ENCODE results near the gene HEBP2. TPM values are rescaled to one million over a fixed set of nuclear protein-coding genes. Genes with fewer than 3 reads are reported as not detected.

The HEBP2 gene
- total and polyA plus RNA-seq, 2 donors (not counting 3 experiments of a cell fraction or from before 2014, with no cell fraction given): 22.5 to 75.3 TPM

DNA sequence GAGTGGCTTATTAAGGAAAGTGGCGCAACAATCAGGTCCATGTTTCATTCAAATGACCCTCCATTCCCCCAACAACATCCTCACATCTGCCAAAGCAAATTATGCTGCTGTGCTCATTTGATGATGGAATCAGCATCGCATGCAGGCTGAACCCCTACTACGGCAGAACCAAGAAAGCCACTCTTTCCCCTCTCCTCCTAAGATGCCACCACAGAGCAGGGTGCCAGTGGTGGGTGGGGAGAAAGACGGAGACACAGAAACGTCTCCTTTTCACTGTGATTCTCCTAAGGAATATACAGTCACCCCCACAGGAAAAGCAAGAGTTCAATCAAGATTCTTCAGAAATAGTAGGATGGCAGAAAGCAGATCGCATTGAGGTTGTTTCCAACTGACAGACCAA, 17.1 kb downstream of the HEBP2 start:
- Histone ChIP-seq H3K4me2 (ENCODE audit: insufficient read depth, low read length) (no peak overlapping the region), H3K36me3 (ENCODE audit: control insufficient read depth in 2 of 2, extremely low read depth in 1 of 2, insufficient read depth in 2 of 2, low read length in 2 of 2) (peaks cover 5 to 7% of the 10 kb centered on the region in 2 experiments), H4K20me1 (replicated peaks; ENCODE audit: control insufficient read depth, extremely low read depth, insufficient read depth, low read length) (no peaks in the 10 kb centered on the region), H2AFZ (ENCODE audit: low read depth, low read length) (no peak overlapping the region), H3K9me3 (replicated peaks; ENCODE audit: control insufficient read depth, insufficient read depth, low read length) (no peaks in the 10 kb centered on the region), H3K9ac (replicated peaks; ENCODE audit: extremely low read depth, insufficient read depth, low read length) (no peak overlapping the region), H3K27ac (ENCODE audit: insufficient read depth, low read depth, low read length) (no peak overlapping the region), H3K9me1 (replicated peaks; ENCODE audit: control insufficient read depth, extremely low read depth, insufficient read depth, low read length) (no peaks in the 10 kb centered on the region), H3K79me2 (ENCODE audit: control insufficient read depth, insufficient read depth, low read length) (no peaks in the 10 kb centered on the region), H3K4me3 (replicated peaks in 1 of 3; ENCODE audit: insufficient read depth in 1 of 3, low read depth in 1 of 3, low read length in 3 of 3) (no peak overlapping the region), H3K27me3 (ENCODE audit: control insufficient read depth in 2 of 2, insufficient read depth in 2 of 2, low read length in 2 of 2) (no peaks in the 10 kb centered on the region), H3K4me1 (ENCODE audit: control insufficient read depth, extremely low read depth, insufficient read depth, low read length) (peaks cover 12% of the 10 kb centered on the region)
- POLR2A ChIA-PET: no interaction called here
- intact Hi-C loops (cut with micrococcal nuclease) (loop anchor here (10.0 kb wide), 1 partner anchor 274 kb away; no protein-coding TSS in a partner anchor), dilution Hi-C loops (cut with MboI; ENCODE audit: extremely low pct_ligation_motif_present, low sequenced_read_pairs) (no loop called here)
- TF ChIP-seq GATA2 (IDR thresholded peaks at IDR 0.05; ENCODE audit: insufficient read depth, insufficient read length, low read depth, low read length) (no peak), POLR2A (IDR thresholded peaks at IDR 0.05; ENCODE audit: low read depth, low read length) (no peak), JUN (IDR thresholded peaks at IDR 0.05; ENCODE audit: borderline replicate concordance, insufficient read depth, insufficient read length, low read depth) (no peak), EZH2 (IDR thresholded peaks at IDR 0.05; ENCODE audit: borderline replicate concordance, low read depth, low read length, severe bottlenecking) (no peak), POLR2AphosphoS5 (IDR thresholded peaks at IDR 0.05; ENCODE audit: insufficient read depth, low read depth, low read length) (no peak), FOS (IDR thresholded peaks at IDR 0.05; ENCODE audit: borderline replicate concordance, insufficient read depth, low read length) (no peak), MYC (IDR thresholded peaks at IDR 0.05; ENCODE audit: low read depth, low read length) (no peak)
- TF ChIP-seq, protein P1, sequence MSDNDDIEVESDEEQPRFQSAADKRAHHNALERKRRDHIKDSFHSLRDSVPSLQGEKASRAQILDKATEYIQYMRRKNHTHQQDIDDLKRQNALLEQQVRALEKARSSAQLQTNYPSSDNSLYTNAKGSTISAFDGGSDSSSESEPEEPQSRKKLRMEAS (IDR thresholded peaks at IDR 0.05; ENCODE audit: insufficient read depth, insufficient read length): no peak
- TF ChIP-seq, protein P2, sequence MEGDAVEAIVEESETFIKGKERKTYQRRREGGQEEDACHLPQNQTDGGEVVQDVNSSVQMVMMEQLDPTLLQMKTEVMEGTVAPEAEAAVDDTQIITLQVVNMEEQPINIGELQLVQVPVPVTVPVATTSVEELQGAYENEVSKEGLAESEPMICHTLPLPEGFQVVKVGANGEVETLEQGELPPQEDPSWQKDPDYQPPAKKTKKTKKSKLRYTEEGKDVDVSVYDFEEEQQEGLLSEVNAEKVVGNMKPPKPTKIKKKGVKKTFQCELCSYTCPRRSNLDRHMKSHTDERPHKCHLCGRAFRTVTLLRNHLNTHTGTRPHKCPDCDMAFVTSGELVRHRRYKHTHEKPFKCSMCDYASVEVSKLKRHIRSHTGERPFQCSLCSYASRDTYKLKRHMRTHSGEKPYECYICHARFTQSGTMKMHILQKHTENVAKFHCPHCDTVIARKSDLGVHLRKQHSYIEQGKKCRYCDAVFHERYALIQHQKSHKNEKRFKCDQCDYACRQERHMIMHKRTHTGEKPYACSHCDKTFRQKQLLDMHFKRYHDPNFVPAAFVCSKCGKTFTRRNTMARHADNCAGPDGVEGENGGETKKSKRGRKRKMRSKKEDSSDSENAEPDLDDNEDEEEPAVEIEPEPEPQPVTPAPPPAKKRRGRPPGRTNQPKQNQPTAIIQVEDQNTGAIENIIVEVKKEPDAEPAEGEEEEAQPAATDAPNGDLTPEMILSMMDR (IDR thresholded peaks at IDR 0.05; ENCODE audit: extremely low read depth in 1 of 2, insufficient read depth in 1 of 2, low read depth in 1 of 2, low read length in 2 of 2): no peak
- DNase-seq (ENCODE audit: low read depth, low spot score) (no peak), FAIRE-seq (no peak)
- no TSS peak for BruUV-seq (replicated peaks)
- CTCF ChIA-PET: interaction anchor here (1.2 kb wide), 1 partner anchor 25 kb away, joined by 3 read pairs; no protein-coding TSS in a partner anchor

Data from endothelial cell of umbilical vein (primary cell).